ENCODE measurements around the gene CLTB. TPM values are rescaled to one million over a fixed set of nuclear protein-coding genes. Genes with fewer than 3 reads are reported as not detected.

CLTB gene
- total and polyA plus RNA-seq, 2 of the 8 experiments (the other 6 are each of a cell fraction or from before 2014, with no cell fraction given): 25.9 to 34.9 TPM

DNA sequence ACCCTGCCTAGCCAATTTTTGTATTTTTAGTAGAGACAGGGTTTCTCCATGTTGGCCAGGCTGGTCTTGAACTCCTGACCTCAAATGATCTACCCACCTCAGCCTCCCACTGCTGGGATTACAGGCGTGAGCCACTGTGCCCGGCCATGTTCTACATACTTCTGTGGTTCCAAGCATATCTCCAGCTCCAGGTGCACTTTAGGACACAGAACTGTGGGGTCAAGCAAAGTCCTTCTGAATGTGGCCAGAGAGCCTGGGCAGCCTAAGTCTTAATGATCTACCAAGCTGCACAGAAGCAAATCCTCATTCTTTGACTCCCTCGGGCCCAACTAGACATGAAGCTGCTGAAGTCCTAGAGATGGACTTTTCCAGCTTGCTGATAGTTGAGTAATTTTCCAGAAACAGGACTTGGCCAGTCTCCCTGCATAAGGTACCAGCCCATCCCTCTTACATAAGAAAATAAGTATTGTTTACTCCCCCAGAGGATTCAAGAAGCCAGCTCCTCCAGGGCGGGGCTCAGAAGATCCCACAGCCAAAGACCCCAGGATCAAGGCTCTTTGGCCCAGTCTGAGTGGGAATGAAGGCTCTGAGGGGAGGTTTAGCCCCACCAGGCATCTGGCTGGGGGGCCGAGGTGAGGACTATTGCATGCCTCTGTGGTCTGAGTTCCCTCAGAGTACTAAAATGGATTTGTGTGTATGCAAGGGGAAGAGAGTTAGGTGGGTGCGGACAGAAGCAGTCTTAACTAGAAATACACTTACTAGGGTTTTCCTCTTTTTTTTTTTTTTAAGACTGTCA lies 8.7 kb downstream of the CLTB start:
- Histone ChIP-seq H2BK5ac (ENCODE audit: low read depth, low read length) (no peak overlapping the region), H2AK5ac (ENCODE audit: low read depth, low read length) (no peak overlapping the region), H2BK12ac (ENCODE audit: low read depth, low read length) (no peak overlapping the region), H3K23ac (ENCODE audit: insufficient read length) (no peak overlapping the region), H3K23me2 (ENCODE audit: low read depth, low read length) (no peaks in the 10 kb centered on the region), H3K79me1 (ENCODE audit: low read depth, low read length) (no peaks in the 10 kb centered on the region), H3K27me3 (replicated peaks in 1 of 4; ENCODE audit: control insufficient read depth in 3 of 4, extremely low read depth in 1 of 4, insufficient read depth in 3 of 4, low read length in 3 of 4) (no peaks in the 10 kb centered on the region), H3K36me3 (ENCODE audit: control insufficient read depth in 2 of 4, insufficient read depth in 4 of 4, low read length in 3 of 4) (0 out of 8 replicates have a peak, but pooled peaks cover 0 to 2% (median 0%) of the 10 kb centered on the region in 4 experiments), H3K4me2 (ENCODE audit: insufficient read depth in 1 of 2, low read depth in 2 of 2, low read length in 2 of 2) (no peak overlapping the region), H3K4ac (replicated peaks; ENCODE audit: insufficient read length, low read depth, low read length) (no peak overlapping the region), H3K27ac (ENCODE audit: low read depth, low read length) (no peak overlapping the region), H3K14ac (ENCODE audit: insufficient read length) (no peak overlapping the region), H4K8ac (ENCODE audit: extremely low read depth, insufficient read depth, low read length) (no peak overlapping the region), H3K56ac (replicated peaks; ENCODE audit: insufficient read length, low read depth, low read length) (no peak overlapping the region), H2BK20ac (ENCODE audit: low read length) (no peak overlapping the region), H3K4me1 (replicated peaks in 1 of 4; ENCODE audit: control insufficient read depth in 3 of 4, insufficient read depth in 4 of 4, low read length in 3 of 4) (no peaks in the 10 kb centered on the region; a peak in 1 of 7 replicates), H2BK15ac (ENCODE audit: low read length) (no peak overlapping the region), H2BK120ac (replicated peaks; ENCODE audit: low read depth, low read length) (no peak overlapping the region), H3K9me3 (ENCODE audit: insufficient read depth in 2 of 2, low read depth in 1 of 2, low read length in 1 of 2) (no peaks in the 10 kb centered on the region), H4K91ac (replicated peaks; ENCODE audit: insufficient read length, low read length) (no peak overlapping the region), H4K5ac (ENCODE audit: insufficient read length, low read depth, low read length) (no peak overlapping the region), H3K18ac (ENCODE audit: extremely low read depth, low read length) (no peak overlapping the region), H3K79me2 (ENCODE audit: control insufficient read depth in 1 of 2, insufficient read depth in 2 of 2, low read length in 2 of 2) (no peaks in the 10 kb centered on the region), H2AFZ (ENCODE audit: low read length) (no peak overlapping the region), H4K20me1 (replicated peaks in 1 of 2; ENCODE audit: control insufficient read depth in 1 of 2, insufficient read depth in 2 of 2, low read length in 2 of 2) (no peaks in the 10 kb centered on the region), H3K4me3 (ENCODE audit: extremely low read depth in 1 of 4, insufficient read depth in 2 of 4, low read depth in 3 of 4, low read length in 4 of 4) (no peak overlapping the region), H3K9ac (replicated peaks in 1 of 4; ENCODE audit: extremely low read depth in 1 of 4, low read depth in 3 of 4, low read length in 3 of 4) (no peak overlapping the region)
- 85% methylated on average over 6 of the region's 6 CpGs; no CpG with 5 or more reads in 1 of the 2 experiments for WGBS, 2 experiments (ENCODE audit: extremely low coverage in 1 of 2, insufficient coverage in 1 of 2, insufficient read length in 1 of 2, insufficient replicate concordance in 2 of 2, low coverage in 1 of 2, low lambda C conversion rate in 2 of 2, missing lambda C conversion rate in 1 of 2)
- FAIRE-seq (no peak), DNase-seq (ENCODE audit: low read depth in 1 of 2, low spot score in 2 of 2) (no peak)
- CTCF ChIA-PET (ENCODE audit: partially characterized antibody): interaction anchor here (0.6 to 6.4 kb wide), 11 partner anchors 9 to 158 kb away, joined by 3 to 83 read pairs (median 5); partner anchors contain the start of gene CLTB
- TF ChIP-seq YY1 (IDR thresholded peaks at IDR 0.05; ENCODE audit: low read depth, low read length) (no peak), RAD21 (IDR thresholded peaks at IDR 0.05 in 1 of 2, conservative IDR thresholded peaks at IDR 0.05 in 1 of 2; ENCODE audit: low read depth in 2 of 2, low read length in 2 of 2) (no peak)
- POLR2A ChIA-PET (ENCODE audit: partially characterized antibody): interaction anchor here (1.2 to 7.7 kb wide), 5 partner anchors 9 to 128 kb away, joined by 3 to 57 read pairs (median 5); partner anchors contain the start of genes CLTB, HIGD2A, NOP16 and RNF44

Data from H1 (cell line).